BJ (cell line): Measurements from ENCODE around the gene GNPTAB. TPM values are rescaled to one million over a fixed set of nuclear protein-coding genes. Genes with fewer than 3 reads are reported as not detected.

Source experiments
- CTCF ChIA-PET: fragments of 350-600 bp; formaldehyde crosslinking; extraction: SDS; loops from one replicate; lab custom pipeline; 2021; ENCODE audit warnings: antibody characterized with exemption, inconsistent platforms; lab: Yijun Ruan, JAX
- POLR2A ChIA-PET: fragments of 300-600 bp; sonication (Branson Sonifier 250); formaldehyde crosslinking; extraction: SDS; loops from one replicate; lab custom pipeline; 2021; ENCODE audit warnings: antibody characterized with exemption; lab: Charles Lee
- DNase-seq: peaks from one replicate; pipeline ENCODE4 v3.0.0-alpha.2; 2011; ENCODE audit warnings: low read depth
- H3K27me3 ChIP-seq: 2 replicates; pipeline ENCODE4 v1.6.0; 2011; ENCODE audit warnings: low read length; ENCODE audit not compliant: control insufficient read depth, insufficient read depth
- H3K36me3 ChIP-seq: 2 replicates; pipeline ENCODE4 v1.5.1; 2011; ENCODE audit warnings: low read length; ENCODE audit not compliant: control insufficient read depth, insufficient read depth
- H3K4me3 ChIP-seq: 2 replicates; pipeline ENCODE4 v1.5.1; 2011; ENCODE audit warnings: low read depth, mild to moderate bottlenecking, control low read depth, low read length
- polyA plus RNA-seq: library from polyadenylated mRNA; depleted of rRNA; stranded (reverse); fragments of >200 nt; gene quantifications from 2 replicates; pipeline ENCODE4 v1.2.3, GENCODE V29; 2011
- TF ChIP-seq, protein P1 (sequence below): IDR thresholded peaks from 2 replicates; pipeline ENCODE4 v1.5.1; 2011; ENCODE audit warnings: low read depth, mild to moderate bottlenecking, control low read depth, inconsistent platforms, low read length, moderate library complexity; ENCODE audit not compliant: insufficient read depth

The GNPTAB gene
- polyA plus RNA-seq, 1 experiment: 20.5 TPM

DNA sequence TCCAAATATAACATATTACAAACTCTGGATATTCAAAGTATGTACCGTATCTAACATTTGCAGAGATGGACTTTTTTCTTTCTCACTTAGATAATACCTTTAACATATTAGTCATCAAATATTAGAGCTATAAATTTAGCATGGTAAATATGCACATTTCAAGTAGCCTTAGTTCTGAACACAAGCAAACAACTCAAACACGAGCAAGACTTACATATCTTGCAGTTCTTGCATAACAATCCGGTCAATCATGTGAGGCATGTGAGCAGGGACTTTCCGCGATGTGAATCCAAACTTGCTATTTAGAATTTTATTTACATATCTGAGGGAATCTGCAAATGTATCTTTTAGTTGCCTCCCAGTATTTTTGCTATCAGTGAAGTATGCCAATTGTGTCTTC lies 69.4 kb downstream of the GNPTAB start:
- H3K4me3 ChIP-seq: no peak overlapping the region
- no peaks in the 10 kb centered on the region for H3K27me3 ChIP-seq
- no peak for DNase-seq
- CTCF ChIA-PET: no interaction called here
- TF ChIP-seq, protein P1, sequence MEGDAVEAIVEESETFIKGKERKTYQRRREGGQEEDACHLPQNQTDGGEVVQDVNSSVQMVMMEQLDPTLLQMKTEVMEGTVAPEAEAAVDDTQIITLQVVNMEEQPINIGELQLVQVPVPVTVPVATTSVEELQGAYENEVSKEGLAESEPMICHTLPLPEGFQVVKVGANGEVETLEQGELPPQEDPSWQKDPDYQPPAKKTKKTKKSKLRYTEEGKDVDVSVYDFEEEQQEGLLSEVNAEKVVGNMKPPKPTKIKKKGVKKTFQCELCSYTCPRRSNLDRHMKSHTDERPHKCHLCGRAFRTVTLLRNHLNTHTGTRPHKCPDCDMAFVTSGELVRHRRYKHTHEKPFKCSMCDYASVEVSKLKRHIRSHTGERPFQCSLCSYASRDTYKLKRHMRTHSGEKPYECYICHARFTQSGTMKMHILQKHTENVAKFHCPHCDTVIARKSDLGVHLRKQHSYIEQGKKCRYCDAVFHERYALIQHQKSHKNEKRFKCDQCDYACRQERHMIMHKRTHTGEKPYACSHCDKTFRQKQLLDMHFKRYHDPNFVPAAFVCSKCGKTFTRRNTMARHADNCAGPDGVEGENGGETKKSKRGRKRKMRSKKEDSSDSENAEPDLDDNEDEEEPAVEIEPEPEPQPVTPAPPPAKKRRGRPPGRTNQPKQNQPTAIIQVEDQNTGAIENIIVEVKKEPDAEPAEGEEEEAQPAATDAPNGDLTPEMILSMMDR: no peak
- POLR2A ChIA-PET: no interaction called here
- H3K36me3 ChIP-seq: 0 out of 2 replicates have a peak, but pooled peaks cover 2% of the 10 kb centered on the region

DNA sequence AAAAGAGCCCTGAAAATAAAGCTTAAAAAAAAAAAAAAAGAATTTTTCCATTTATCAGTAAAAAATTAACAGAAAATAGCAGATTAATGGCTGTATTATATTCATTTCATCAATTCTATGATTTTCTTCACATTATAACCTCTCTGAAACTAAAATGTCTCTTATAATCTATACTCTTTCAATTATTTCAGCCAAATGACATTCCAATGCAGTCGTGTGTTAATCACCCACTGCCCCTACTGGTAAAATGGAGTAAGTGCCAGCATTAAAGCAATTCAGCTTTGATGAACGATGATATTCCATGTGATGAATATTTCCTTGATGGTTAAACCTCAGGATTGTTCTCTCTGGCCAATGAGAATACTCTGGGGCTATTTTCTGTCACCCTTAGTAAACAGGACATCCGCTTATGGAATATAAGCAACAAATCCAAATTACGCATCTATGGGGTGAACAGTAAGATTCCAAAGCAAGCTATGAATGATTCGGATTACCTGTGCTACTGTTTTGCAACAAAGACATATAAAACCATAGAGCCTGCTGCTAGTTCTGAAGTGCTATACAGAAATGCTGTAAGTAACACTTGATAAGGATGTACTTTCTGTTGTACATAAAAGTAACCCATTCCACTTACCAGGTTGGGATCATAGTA lies 71.2 kb downstream of the GNPTAB start:
- Histone ChIP-seq H3K27me3 (no peaks in the 10 kb centered on the region), H3K36me3 (0 out of 2 replicates have a peak, but pooled peaks cover 4% of the 10 kb centered on the region), H3K4me3 (no peak overlapping the region)
- DNase-seq: no peak
- ChIA-PET CTCF (interaction anchor here (0.5 to 2.0 kb wide), 10 partner anchors 10 to 345 kb away, joined by 3 to 12 read pairs (median 3); no protein-coding TSS in a partner anchor), POLR2A (interaction anchor here (0.6 kb wide), 1 partner anchor 1091 kb away, joined by 6 read pairs; no protein-coding TSS in a partner anchor)
- TF ChIP-seq, protein P1: peak; percentile 72

DNA sequence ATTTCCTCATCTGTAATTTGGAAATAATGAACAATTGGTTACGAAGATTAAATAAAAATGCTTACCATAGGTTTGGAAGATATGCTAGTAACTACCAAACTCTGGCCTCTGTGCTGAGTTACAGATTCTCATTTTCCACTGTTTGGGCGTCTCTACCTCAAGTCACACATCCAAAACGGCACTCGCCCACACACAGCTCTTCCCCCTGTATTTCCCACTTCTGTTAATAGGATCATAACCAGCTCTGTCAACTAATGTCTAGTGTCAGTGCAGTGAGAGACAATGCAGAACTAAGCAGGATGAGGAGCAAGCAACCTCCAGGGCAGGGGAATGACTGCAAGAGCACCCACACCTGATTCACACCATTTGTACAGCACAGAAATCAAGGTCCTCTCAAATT lies 80.6 kb downstream of the GNPTAB start:
- TF ChIP-seq, protein P1: no peak
- H3K27me3 ChIP-seq: no peaks in the 10 kb centered on the region
- no peak overlapping the region for H3K4me3 ChIP-seq
- ChIA-PET POLR2A (no interaction called here), CTCF (no interaction called here)
- peaks cover 5% of the 10 kb centered on the region; the same call in 1 of the 2 replicates for H3K36me3 ChIP-seq
- no peak for DNase-seq

DNA sequence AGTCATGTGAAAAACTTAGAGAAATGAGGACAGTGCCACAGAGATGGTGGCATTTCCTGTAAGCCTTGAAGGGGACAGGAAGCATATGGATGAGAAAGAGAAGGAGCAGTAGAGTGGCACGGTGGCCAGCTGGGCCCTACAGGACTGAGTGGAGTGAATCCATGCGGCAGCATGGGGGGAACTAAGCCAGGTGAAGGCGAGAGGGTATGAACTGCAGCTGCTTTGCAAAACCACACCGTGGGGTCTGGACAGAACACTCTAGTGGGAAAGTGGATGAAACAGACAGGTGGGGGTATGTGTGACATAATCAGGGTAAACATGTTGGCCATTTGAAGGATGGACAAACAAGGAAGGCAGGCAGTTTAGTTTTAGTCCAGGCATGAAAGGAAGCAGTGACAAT lies 81.1 kb downstream of the GNPTAB start:
- H3K4me3 ChIP-seq: no peak overlapping the region
- ChIA-PET CTCF (no interaction called here), POLR2A (no interaction called here)
- DNase-seq: no peak
- H3K27me3 ChIP-seq: no peaks in the 10 kb centered on the region
- TF ChIP-seq, protein P1: no peak
- H3K36me3 ChIP-seq: peaks cover 6% of the 10 kb centered on the region; the same call in 1 of the 2 replicates

DNA sequence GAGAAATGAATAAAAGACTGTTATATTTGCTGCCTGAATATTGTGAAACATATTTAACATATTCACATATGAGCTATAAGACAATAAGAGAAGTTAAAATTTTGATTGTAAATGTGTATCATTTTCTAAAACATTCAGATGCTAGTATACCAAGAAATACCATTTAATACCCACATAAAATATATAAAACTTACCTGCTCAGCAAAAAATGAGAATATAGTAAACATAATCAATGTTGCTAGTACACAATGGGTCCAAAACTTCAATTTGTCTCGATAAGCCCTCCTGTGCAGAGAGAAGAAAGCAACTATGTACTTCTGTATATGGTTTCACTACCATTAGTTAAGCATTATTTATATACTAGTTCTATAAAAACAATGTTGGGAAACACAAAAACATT lies 81.9 kb downstream of the GNPTAB start:
- Histone ChIP-seq H3K36me3 (peaks cover 11% of the 10 kb centered on the region), H3K27me3 (no peaks in the 10 kb centered on the region), H3K4me3 (no peak overlapping the region)
- CTCF ChIA-PET: interaction anchor here (0.7 kb wide), 1 partner anchor 11 kb away, joined by 3 read pairs; no protein-coding TSS in a partner anchor
- no peak for DNase-seq
- POLR2A ChIA-PET: no interaction called here
- TF ChIP-seq, protein P1: no peak
